ENCODE measurements around the gene PHF21B.

PHF21B gene

GRCh38 chr22:44883011-44883421 lies 126.8 kb downstream of the PHF21B start:
- peaks cover 31% of the 10 kb centered on the region for H3K36me3 ChIP-seq (ENCODE audit: control insufficient read depth, insufficient read depth, low read length)
- no peaks in the 10 kb centered on the region for H3K9me3 ChIP-seq (ENCODE audit: control insufficient read depth, low read length)
- WGBS, 2 experiments, result 95 to 96% methylated on average over 12 of the region's 12 CpGs
- H3K27me3 ChIP-seq (ENCODE audit: control insufficient read depth, insufficient read depth, low read length, poor library complexity, severe bottlenecking), result no peaks in the 10 kb centered on the region
- H3K4me3 ChIP-seq (ENCODE audit: insufficient read depth, low read depth, low read length), result no peak overlapping the region
- H3K27ac ChIP-seq (ENCODE audit: insufficient read depth, low read depth, low read length, poor library complexity, severe bottlenecking), result no peak overlapping the region
- H3K4me1 ChIP-seq (ENCODE audit: control insufficient read depth, insufficient read depth, low read length), result no peaks in the 10 kb centered on the region

GRCh38 chr22:44882226-44882905 lies 127.4 kb downstream of the PHF21B start:
- no peaks in the 10 kb centered on the region for H3K27me3 ChIP-seq (ENCODE audit: control insufficient read depth, insufficient read depth, low read length, poor library complexity, severe bottlenecking)

GRCh38 chr22:44881624-44882023 lies 128.2 kb downstream of the PHF21B start:
- Histone ChIP-seq H3K27ac (ENCODE audit: insufficient read depth, low read depth, low read length, poor library complexity, severe bottlenecking) (no peak overlapping the region), H3K27me3 (ENCODE audit: control insufficient read depth, insufficient read depth, low read length, poor library complexity, severe bottlenecking) (no peaks in the 10 kb centered on the region), H3K4me1 (ENCODE audit: control insufficient read depth, insufficient read depth, low read length) (no peaks in the 10 kb centered on the region), H3K4me3 (ENCODE audit: insufficient read depth, low read depth, low read length) (no peak overlapping the region), H3K36me3 (ENCODE audit: control insufficient read depth, insufficient read depth, low read length) (peaks cover 44% of the 10 kb centered on the region), H3K9me3 (ENCODE audit: control insufficient read depth, low read length) (no peaks in the 10 kb centered on the region)
- WGBS, 2 experiments, result 91 to 94% methylated on average over 24 of the region's 24 CpGs

More at GRCh38 chr22:44882226-44882905, 127.4 kb downstream of the PHF21B start:
- Histone ChIP-seq H3K27ac (ENCODE audit: insufficient read depth, low read depth, low read length, poor library complexity, severe bottlenecking) (no peak overlapping the region), H3K4me1 (ENCODE audit: control insufficient read depth, insufficient read depth, low read length) (no peaks in the 10 kb centered on the region), H3K4me3 (ENCODE audit: insufficient read depth, low read depth, low read length) (no peak overlapping the region), H3K36me3 (ENCODE audit: control insufficient read depth, insufficient read depth, low read length) (peaks cover 37% of the 10 kb centered on the region), H3K9me3 (ENCODE audit: control insufficient read depth, low read length) (no peaks in the 10 kb centered on the region)
- 95% methylated on average over 26 of the region's 26 CpGs for WGBS, 2 experiments

GRCh38 chr22:44880610-44881290 lies 129.1 kb downstream of the PHF21B start:
- Histone ChIP-seq H3K27ac (ENCODE audit: insufficient read depth, low read depth, low read length, poor library complexity, severe bottlenecking) (no peak overlapping the region), H3K4me1 (ENCODE audit: control insufficient read depth, insufficient read depth, low read length) (no peaks in the 10 kb centered on the region), H3K27me3 (ENCODE audit: control insufficient read depth, insufficient read depth, low read length, poor library complexity, severe bottlenecking) (no peaks in the 10 kb centered on the region), H3K36me3 (ENCODE audit: control insufficient read depth, insufficient read depth, low read length) (peaks cover 41% of the 10 kb centered on the region), H3K9me3 (ENCODE audit: control insufficient read depth, low read length) (peaks cover 2% of the 10 kb centered on the region), H3K4me3 (ENCODE audit: insufficient read depth, low read depth, low read length) (no peak overlapping the region)
- 96% methylated on average over 19 of the region's 19 CpGs for WGBS, 2 experiments

GRCh38 chr22:44879301-44879680 lies 130.5 kb downstream of the PHF21B start:
- Histone ChIP-seq H3K36me3 (ENCODE audit: control insufficient read depth, insufficient read depth, low read length) (peaks cover 27% of the 10 kb centered on the region), H3K4me1 (ENCODE audit: control insufficient read depth, insufficient read depth, low read length) (no peaks in the 10 kb centered on the region), H3K27ac (ENCODE audit: insufficient read depth, low read depth, low read length, poor library complexity, severe bottlenecking) (no peak overlapping the region), H3K27me3 (ENCODE audit: control insufficient read depth, insufficient read depth, low read length, poor library complexity, severe bottlenecking) (no peaks in the 10 kb centered on the region), H3K9me3 (ENCODE audit: control insufficient read depth, low read length) (peaks cover 2% of the 10 kb centered on the region), H3K4me3 (ENCODE audit: insufficient read depth, low read depth, low read length) (no peak overlapping the region)
- WGBS, 2 experiments, result 96% methylated on average over 12 of the region's 12 CpGs

GRCh38 chr22:44878483-44879300 lies 131.1 kb downstream of the PHF21B start:
- H3K27ac ChIP-seq (ENCODE audit: insufficient read depth, low read depth, low read length, poor library complexity, severe bottlenecking), result no peak overlapping the region
- WGBS, 2 experiments, result 93 to 94% methylated on average over 14 of the region's 14 CpGs

GRCh38 chr22:44876921-44877320 lies 132.9 kb downstream of the PHF21B start:
- no peak overlapping the region for H3K27ac ChIP-seq (ENCODE audit: insufficient read depth, low read depth, low read length, poor library complexity, severe bottlenecking)
- peaks cover 23% of the 10 kb centered on the region for H3K36me3 ChIP-seq (ENCODE audit: control insufficient read depth, insufficient read depth, low read length)
- H3K4me3 ChIP-seq (ENCODE audit: insufficient read depth, low read depth, low read length), result no peak overlapping the region
- H3K9me3 ChIP-seq (ENCODE audit: control insufficient read depth, low read length), result peaks cover 2% of the 10 kb centered on the region
- H3K4me1 ChIP-seq (ENCODE audit: control insufficient read depth, insufficient read depth, low read length), result no peaks in the 10 kb centered on the region
- H3K27me3 ChIP-seq (ENCODE audit: control insufficient read depth, insufficient read depth, low read length, poor library complexity, severe bottlenecking), result no peaks in the 10 kb centered on the region
- WGBS, 2 experiments, result 90 to 94% methylated on average over 4 of the region's 4 CpGs

More at GRCh38 chr22:44878483-44879300, 131.1 kb downstream of the PHF21B start:
- Histone ChIP-seq H3K4me1 (ENCODE audit: control insufficient read depth, insufficient read depth, low read length) (no peaks in the 10 kb centered on the region), H3K36me3 (ENCODE audit: control insufficient read depth, insufficient read depth, low read length) (peaks cover 27% of the 10 kb centered on the region), H3K4me3 (ENCODE audit: insufficient read depth, low read depth, low read length) (no peak overlapping the region), H3K9me3 (ENCODE audit: control insufficient read depth, low read length) (peaks cover 2% of the 10 kb centered on the region), H3K27me3 (ENCODE audit: control insufficient read depth, insufficient read depth, low read length, poor library complexity, severe bottlenecking) (no peaks in the 10 kb centered on the region)

GRCh38 chr22:44871782-44872181 lies 138.0 kb downstream of the PHF21B start:
- no peaks in the 10 kb centered on the region for H3K27me3 ChIP-seq (ENCODE audit: control insufficient read depth, insufficient read depth, low read length, poor library complexity, severe bottlenecking)
- peaks cover 10% of the 10 kb centered on the region for H3K36me3 ChIP-seq (ENCODE audit: control insufficient read depth, insufficient read depth, low read length)
- WGBS, 2 experiments, result 93 to 96% methylated on average over 3 of the region's 3 CpGs
- H3K4me1 ChIP-seq (ENCODE audit: control insufficient read depth, insufficient read depth, low read length), result no peaks in the 10 kb centered on the region
- H3K9me3 ChIP-seq (ENCODE audit: control insufficient read depth, low read length), result peaks cover 2% of the 10 kb centered on the region
- no peak overlapping the region for H3K27ac ChIP-seq (ENCODE audit: insufficient read depth, low read depth, low read length, poor library complexity, severe bottlenecking)
- no peak overlapping the region for H3K4me3 ChIP-seq (ENCODE audit: insufficient read depth, low read depth, low read length)

- H3K9me3 ChIP-seq (ENCODE audit: control insufficient read depth, low read length), result no peaks in the 10 kb centered on the region
- no peaks in the 10 kb centered on the region for H3K4me1 ChIP-seq (ENCODE audit: control insufficient read depth, insufficient read depth, low read length)
- no peak overlapping the region for H3K27ac ChIP-seq (ENCODE audit: insufficient read depth, low read depth, low read length, poor library complexity, severe bottlenecking)
- H3K4me3 ChIP-seq (ENCODE audit: insufficient read depth, low read depth, low read length), result no peak overlapping the region
- 68 to 70% methylated on average over 5 of the region's 5 CpGs for WGBS, 2 experiments
- peaks cover 7% of the 10 kb centered on the region for H3K36me3 ChIP-seq (ENCODE audit: control insufficient read depth, insufficient read depth, low read length)
- no peaks in the 10 kb centered on the region for H3K27me3 ChIP-seq (ENCODE audit: control insufficient read depth, insufficient read depth, low read length, poor library complexity, severe bottlenecking)
These were observed 139.8 kb downstream of the PHF21B start for GRCh38 chr22:44870021-44870420.

GRCh38 chr22:44869196-44869595 lies 140.6 kb downstream of the PHF21B start:
- H3K27ac ChIP-seq (ENCODE audit: insufficient read depth, low read depth, low read length, poor library complexity, severe bottlenecking), result no peak overlapping the region
- peaks cover 7% of the 10 kb centered on the region for H3K36me3 ChIP-seq (ENCODE audit: control insufficient read depth, insufficient read depth, low read length)
- no peaks in the 10 kb centered on the region for H3K27me3 ChIP-seq (ENCODE audit: control insufficient read depth, insufficient read depth, low read length, poor library complexity, severe bottlenecking)
- no peak overlapping the region for H3K4me3 ChIP-seq (ENCODE audit: insufficient read depth, low read depth, low read length)
- H3K4me1 ChIP-seq (ENCODE audit: control insufficient read depth, insufficient read depth, low read length), result no peaks in the 10 kb centered on the region
- WGBS, 2 experiments, result 89 to 93% methylated on average over 7 of the region's 7 CpGs
- H3K9me3 ChIP-seq (ENCODE audit: control insufficient read depth, low read length), result no peaks in the 10 kb centered on the region

Measured in ectodermal cell (in vitro differentiated cells).